GM21529 (cell line): ENCODE results near the gene TMEM108.

ENCODE experiments used
- ATAC-seq: cut with Tn5 transposase; IDR thresholded peaks from one replicate; pipeline ENCODE4 v1.9.1; 2021; ENCODE audit not compliant: unreplicated experiment

Gene TMEM108

GRCh38 chr3:133113927-133114597 lies 75.9 kb downstream of the TMEM108 start:
- ATAC-seq = no peak

GRCh38 chr3:133115176-133115575 lies 77.0 kb downstream of the TMEM108 start:
- ATAC-seq = no peak

- ATAC-seq = no peak
Measured at GRCh38 chr3:133117342-133117741, 79.2 kb downstream of the TMEM108 start.

- no peak for ATAC-seq
Measured at GRCh38 chr3:133119176-133119575, 81.0 kb downstream of the TMEM108 start.

GRCh38 chr3:133121450-133121849 lies 83.3 kb downstream of the TMEM108 start:
- no peak for ATAC-seq

GRCh38 chr3:133123636-133124035 lies 85.4 kb downstream of the TMEM108 start:
- no peak for ATAC-seq

GRCh38 chr3:133124511-133124910 lies 86.3 kb downstream of the TMEM108 start:
- ATAC-seq = no peak

GRCh38 chr3:133125171-133125570 lies 87.0 kb downstream of the TMEM108 start:
- ATAC-seq = no peak

- ATAC-seq = no peak
Measured at GRCh38 chr3:133125802-133126201, 87.6 kb downstream of the TMEM108 start.

- no peak for ATAC-seq
Measured at GRCh38 chr3:133127381-133127780, 89.2 kb downstream of the TMEM108 start.

GRCh38 chr3:133130168-133130567 lies 92.0 kb downstream of the TMEM108 start:
- no peak for ATAC-seq

GRCh38 chr3:133135306-133135705 lies 97.1 kb downstream of the TMEM108 start:
- no peak for ATAC-seq

GRCh38 chr3:133136114-133137041 lies 98.2 kb downstream of the TMEM108 start:
- peak; percentile 67 for ATAC-seq

GRCh38 chr3:133137042-133137996 lies 99.1 kb downstream of the TMEM108 start:
- peak; percentile 6 for ATAC-seq

- peak; percentile 88 for ATAC-seq
Measured at GRCh38 chr3:133138017-133138416, 99.8 kb downstream of the TMEM108 start.

- no peak for ATAC-seq
Measured at GRCh38 chr3:133152056-133152455, 113.9 kb downstream of the TMEM108 start.

GRCh38 chr3:133152681-133153220 lies 114.6 kb downstream of the TMEM108 start:
- no peak for ATAC-seq

- ATAC-seq = no peak
Measured at GRCh38 chr3:133153382-133153781, 115.2 kb downstream of the TMEM108 start.

GRCh38 chr3:133157716-133158115 lies 119.5 kb downstream of the TMEM108 start:
- ATAC-seq = no peak

- no peak for ATAC-seq
Measured at GRCh38 chr3:133158686-133159085, 120.5 kb downstream of the TMEM108 start.
